Vagina (tissue), 2 donors: Measurements from ENCODE around the gene EIF2S1. TPM values are rescaled to one million over a fixed set of nuclear protein-coding genes. Genes with fewer than 3 reads are reported as not detected.

Experiments used
- DNase-seq, 2 donors: peaks; one replicate each; pipeline ENCODE4 v3.0.0-alpha.2; 2017; ENCODE audit errors: extremely low spot score in 2 of 2
- H3K27ac ChIP-seq: fragments of 200-600 bp; sonication (generic); one replicate; pipeline ENCODE4 v1.5.1; 2019
- H3K27me3 ChIP-seq: fragments of 200-600 bp; sonication (generic); one replicate; pipeline ENCODE4 v1.5.1; 2019
- H3K36me3 ChIP-seq, 2 donors: fragments of 200-600 bp; sonication (generic); one replicate each; pipeline ENCODE4 v1.5.1; 2017 to 2019
- H3K4me1 ChIP-seq: fragments of 200-600 bp; sonication (generic); one replicate; pipeline ENCODE4 v1.5.1; 2019
- H3K4me3 ChIP-seq, 2 donors: fragments of 200-600 bp; sonication (generic); 1 replicate in 1 of 2; 2 replicates in 1 of 2; pipeline ENCODE4 v1.5.1; 2016 to 2019
- H3K9me3 ChIP-seq: fragments of 200-600 bp; sonication (generic); one replicate; pipeline ENCODE4 v1.5.1; 2019
- CTCF ChIP-seq, 3 experiments: fragments of 450-650 bp in 2 of 3; fragments of 200-600 bp in 1 of 3; sonication (generic) in 1 of 3; IDR thresholded peaks; one replicate each; pipeline ENCODE4 v1.5.1; 2017 to 2019; ENCODE audit warnings: antibody characterized with exemption in 3 of 3, mild to moderate bottlenecking in 2 of 3, moderate library complexity in 2 of 3
- POLR2A ChIP-seq, 2 donors: fragments of 450-650 bp; IDR thresholded peaks; one replicate each; pipeline ENCODE4 v1.6.1; 2017; ENCODE audit warnings: antibody characterized with exemption in 2 of 2, mild to moderate bottlenecking in 2 of 2, moderate library complexity in 2 of 2
- POLR2AphosphoS5 ChIP-seq, 2 donors: sonication (generic); formaldehyde crosslinking; IDR thresholded peaks; one replicate each; pipeline ENCODE4 v1.9.0; 2017; ENCODE audit warnings: antibody characterized with exemption in 2 of 2, mild to moderate bottlenecking in 2 of 2, low read depth in 1 of 2; ENCODE audit not compliant: insufficient read depth in 1 of 2
- intact Hi-C: fragments of 100-400 bp; cut with DNase I; formaldehyde crosslinking; loops from one replicate; pipeline ENCODE4 v1.15.1; 2023
- total RNA-seq: library from RNA; depleted of rRNA; stranded (reverse); fragments of >200 nt; gene quantifications from one replicate; pipeline ENCODE4 v1.2.3, GENCODE V29; 2016

EIF2S1 gene
- total RNA-seq, 1 donor from 2014 or later: 30.4 TPM

- intact Hi-C loops: loop anchor here (10.0 kb wide), 1 partner anchor 150 kb away; no protein-coding TSS in a partner anchor
- DNase-seq: no peak
- Histone ChIP-seq H3K36me3 (no peaks in the 10 kb centered on the region), H3K4me3 (no peak overlapping the region), H3K4me1 (no peaks in the 10 kb centered on the region), H3K9me3 (no peaks in the 10 kb centered on the region), H3K27me3 (no peaks in the 10 kb centered on the region), H3K27ac (no peak overlapping the region)
- no peak for TF ChIP-seq POLR2AphosphoS5 (IDR thresholded peaks at IDR 0.05; ENCODE audit: insufficient read depth in 1 of 2, low read depth in 1 of 2)
- TF ChIP-seq CTCF (IDR thresholded peaks at IDR 0.05): no peak
- no peak for TF ChIP-seq POLR2A (IDR thresholded peaks at IDR 0.05)
Measured at GRCh38 chr14:67424539-67424938, 64.4 kb downstream of the EIF2S1 start.

GRCh38 chr14:67425608-67426007 is 65.5 kb downstream of the EIF2S1 start:
- intact Hi-C loops: loop anchor here (10.0 kb wide), 1 partner anchor 149 kb away; no protein-coding TSS in a partner anchor

GRCh38 chr14:67426161-67426560 is 66.0 kb downstream of the EIF2S1 start:
- intact Hi-C loops: loop anchor here (10.0 kb wide), 1 partner anchor 149 kb away; no protein-coding TSS in a partner anchor
- TF ChIP-seq CTCF (IDR thresholded peaks at IDR 0.05): no peak
- no peak for TF ChIP-seq POLR2AphosphoS5 (IDR thresholded peaks at IDR 0.05; ENCODE audit: insufficient read depth in 1 of 2, low read depth in 1 of 2)
- TF ChIP-seq POLR2A (IDR thresholded peaks at IDR 0.05): no peak
- H3K27ac ChIP-seq: no peak overlapping the region
- no peak for DNase-seq
- no peaks in the 10 kb centered on the region for H3K9me3 ChIP-seq
- H3K36me3 ChIP-seq: no peaks in the 10 kb centered on the region
- H3K4me1 ChIP-seq: no peaks in the 10 kb centered on the region
- H3K27me3 ChIP-seq: no peaks in the 10 kb centered on the region
- no peak overlapping the region for H3K4me3 ChIP-seq

More at GRCh38 chr14:67425608-67426007, 65.5 kb downstream of the EIF2S1 start:
- no peaks in the 10 kb centered on the region for H3K9me3 ChIP-seq
- no peaks in the 10 kb centered on the region for H3K4me1 ChIP-seq
- H3K27me3 ChIP-seq: no peaks in the 10 kb centered on the region
- no peaks in the 10 kb centered on the region for H3K36me3 ChIP-seq
- TF ChIP-seq CTCF (IDR thresholded peaks at IDR 0.05): no peak
- no peak for TF ChIP-seq POLR2A (IDR thresholded peaks at IDR 0.05)
- no peak for TF ChIP-seq POLR2AphosphoS5 (IDR thresholded peaks at IDR 0.05; ENCODE audit: insufficient read depth in 1 of 2, low read depth in 1 of 2)
- DNase-seq: no peak
- H3K4me3 ChIP-seq: no peak overlapping the region
- no peak overlapping the region for H3K27ac ChIP-seq

GRCh38 chr14:67426983-67427606 is 67.0 kb downstream of the EIF2S1 start:
- H3K4me3 ChIP-seq: no peak overlapping the region
- no peak for DNase-seq
- no peak for TF ChIP-seq POLR2AphosphoS5 (IDR thresholded peaks at IDR 0.05; ENCODE audit: insufficient read depth in 1 of 2, low read depth in 1 of 2)
- no peak for TF ChIP-seq POLR2A (IDR thresholded peaks at IDR 0.05)
- TF ChIP-seq CTCF (IDR thresholded peaks at IDR 0.05): peak in 2 of 3 experiments; percentile 53 to 71

GRCh38 chr14:67428501-67429031 is 68.4 kb downstream of the EIF2S1 start:
- no peaks in the 10 kb centered on the region for H3K9me3 ChIP-seq
- no peaks in the 10 kb centered on the region for H3K27me3 ChIP-seq
- intact Hi-C loops: loop anchor here (10.0 kb wide), 1 partner anchor 146 kb away; no protein-coding TSS in a partner anchor
- no peaks in the 10 kb centered on the region for H3K4me1 ChIP-seq
- TF ChIP-seq POLR2AphosphoS5 (IDR thresholded peaks at IDR 0.05; ENCODE audit: insufficient read depth in 1 of 2, low read depth in 1 of 2) (no peak), CTCF (IDR thresholded peaks at IDR 0.05) (no peak), POLR2A (IDR thresholded peaks at IDR 0.05) (no peak)
- no peaks in the 10 kb centered on the region for H3K36me3 ChIP-seq
- H3K4me3 ChIP-seq: no peak overlapping the region
- no peak overlapping the region for H3K27ac ChIP-seq
- DNase-seq: no peak

More at GRCh38 chr14:67426983-67427606, 67.0 kb downstream of the EIF2S1 start:
- Histone ChIP-seq H3K36me3 (no peaks in the 10 kb centered on the region), H3K27me3 (no peaks in the 10 kb centered on the region), H3K4me1 (no peaks in the 10 kb centered on the region), H3K27ac (no peak overlapping the region), H3K9me3 (no peaks in the 10 kb centered on the region)
- intact Hi-C loops: loop anchor here (10.0 kb wide), 1 partner anchor 148 kb away; no protein-coding TSS in a partner anchor
